ENCODE results near the gene ACER1.
"Not testable (repeated sequence)": the region's sequence is repeated elsewhere in the genome, so short reads cannot be mapped to it uniquely, and the experiment has no call there.

Gene ACER1

GRCh38 chr19:6288737-6289136, 44.7 kb downstream of the ACER1 start:
- DNase-seq (ENCODE audit: low read depth in 3 of 3, low spot score in 1 of 3) = no peak

DNA sequence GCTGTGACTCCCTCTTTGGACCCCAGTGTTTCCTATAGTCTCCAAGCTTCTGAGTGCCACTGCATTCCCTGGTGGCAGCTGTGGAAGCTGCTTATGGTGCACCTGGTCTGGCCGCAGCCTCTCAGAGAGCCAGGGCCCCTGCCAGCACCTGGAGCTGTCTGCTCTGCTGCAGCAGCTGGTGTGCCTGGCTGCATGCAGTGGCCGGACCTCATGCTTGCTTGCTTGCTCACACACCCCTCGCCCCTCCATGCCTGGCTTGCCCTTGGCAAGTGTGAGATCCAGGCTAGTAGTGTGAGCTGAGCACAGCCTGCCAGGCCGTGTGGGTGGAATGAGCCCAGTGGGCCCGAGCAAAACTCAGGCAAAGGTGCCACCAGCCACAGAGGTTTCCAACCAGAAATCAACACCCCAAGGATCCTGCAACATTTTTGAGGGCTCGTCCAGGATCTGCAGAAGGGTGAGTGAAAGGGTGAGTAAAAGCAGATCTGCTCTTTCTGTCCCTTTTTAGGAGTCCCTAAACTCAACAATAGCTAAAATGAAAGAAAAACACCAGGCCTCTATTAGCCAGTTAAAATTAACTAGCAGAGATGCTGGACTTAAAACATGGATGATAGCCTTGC, 46.0 kb downstream of the ACER1 start:
- no peak for DNase-seq (ENCODE audit: low read depth in 3 of 3, low spot score in 1 of 3)

DNA sequence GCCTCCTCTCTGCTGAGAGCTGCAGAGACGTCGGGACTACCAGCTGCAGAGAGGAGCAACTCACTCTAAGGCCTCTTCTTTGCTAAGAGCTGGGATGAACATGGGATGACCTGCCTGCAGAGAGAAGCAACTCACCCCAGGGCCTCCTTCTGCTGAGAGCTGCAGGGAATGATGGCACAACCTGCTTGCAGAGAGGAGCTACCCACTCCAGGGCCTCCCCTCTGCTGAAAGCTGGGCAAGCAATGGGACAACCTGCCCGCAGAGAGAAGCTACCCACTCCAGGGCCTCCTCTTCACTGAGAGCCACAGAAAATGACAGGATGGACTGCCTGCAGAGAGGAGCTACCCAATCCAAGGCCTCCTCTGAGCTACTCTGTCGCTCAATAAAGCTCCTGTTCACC, 46.7 kb downstream of the ACER1 start:
- DNase-seq (ENCODE audit: low read depth in 3 of 3, low spot score in 1 of 3) = no peak

GRCh38 chr19:6282393-6282792, 51.0 kb downstream of the ACER1 start:
- not testable (repeated sequence) for DNase-seq (ENCODE audit: low read depth in 3 of 3, low spot score in 1 of 3)

- peak; percentile 88 to 96 (median 91) for DNase-seq (ENCODE audit: low read depth in 3 of 3, low spot score in 1 of 3)
These were observed 53.4 kb downstream of the ACER1 start, which contains the start of gene MLLT1 for GRCh38 chr19:6279931-6280591. TSS of gene MLLT1 (minus strand) at chr19:6279975. CDS start at chr19:6279784, 191 bp downstream.

DNA sequence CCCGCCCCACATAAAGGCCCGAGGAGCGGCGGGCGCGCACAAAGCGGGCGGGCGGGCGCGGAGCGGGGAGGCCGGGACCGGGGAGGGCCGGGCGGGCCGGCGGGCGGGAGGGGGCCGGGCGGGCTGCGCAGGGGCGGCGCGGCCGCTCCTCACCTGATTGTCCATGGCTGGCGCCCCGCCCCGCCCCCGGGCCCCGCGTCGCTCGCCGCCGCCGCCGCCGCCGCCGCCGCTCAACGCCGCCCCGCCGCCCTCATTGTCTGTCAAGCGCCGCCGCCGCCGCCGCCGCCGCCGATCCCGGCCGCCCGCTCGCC, 53.8 kb downstream of the ACER1 start:
- DNase-seq (ENCODE audit: low read depth in 3 of 3, low spot score in 1 of 3) = no peak

DNA sequence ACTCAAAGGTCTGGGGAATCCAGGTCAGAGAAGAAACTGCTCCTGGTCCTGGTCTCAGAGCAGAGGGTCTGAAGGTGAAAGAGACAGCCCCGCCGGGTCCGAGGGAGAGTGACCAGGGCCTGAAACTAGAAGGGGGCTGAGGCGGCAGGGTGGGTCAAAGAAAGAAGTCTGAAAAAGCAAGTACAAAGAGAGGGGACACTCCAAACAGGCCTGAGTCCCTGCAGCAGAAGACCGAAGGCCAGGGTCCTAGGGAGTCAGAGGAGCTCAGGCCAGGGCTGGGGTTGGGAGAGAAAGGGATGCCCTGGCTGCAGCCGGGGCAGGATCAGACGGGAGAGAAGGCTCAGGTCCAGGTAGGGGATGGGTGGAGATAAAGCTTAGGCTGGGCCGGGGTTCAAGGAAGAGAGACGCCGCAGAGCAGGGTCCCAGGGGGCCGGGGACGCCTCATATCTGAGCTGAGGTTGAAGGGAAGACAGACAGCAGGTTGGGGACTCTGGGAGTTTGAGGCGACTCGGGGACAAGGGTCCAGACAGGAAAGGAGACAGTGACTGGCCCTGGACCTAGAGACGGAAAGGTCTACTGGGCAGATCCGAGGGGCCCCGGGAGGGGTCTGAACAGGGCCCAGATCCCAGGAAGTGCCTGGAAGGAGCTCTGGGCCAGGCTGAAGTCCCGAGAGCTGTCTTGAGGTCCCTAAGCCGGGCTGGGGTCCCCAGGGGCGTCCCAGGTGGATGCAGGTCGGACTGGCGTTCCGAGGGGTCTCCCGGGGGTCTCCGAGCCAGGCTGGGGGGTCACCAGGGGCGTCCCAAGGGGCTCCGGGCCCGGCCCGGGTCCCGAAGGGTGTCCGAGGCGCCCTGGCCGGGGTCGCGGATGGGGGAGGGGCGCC, 54.4 kb downstream of the ACER1 start:
- no peak for DNase-seq (ENCODE audit: low read depth in 3 of 3, low spot score in 1 of 3)

- DNase-seq (ENCODE audit: low read depth in 3 of 3, low spot score in 1 of 3) = no peak
These were observed 55.4 kb downstream of the ACER1 start for GRCh38 chr19:6278051-6278450.

DNA sequence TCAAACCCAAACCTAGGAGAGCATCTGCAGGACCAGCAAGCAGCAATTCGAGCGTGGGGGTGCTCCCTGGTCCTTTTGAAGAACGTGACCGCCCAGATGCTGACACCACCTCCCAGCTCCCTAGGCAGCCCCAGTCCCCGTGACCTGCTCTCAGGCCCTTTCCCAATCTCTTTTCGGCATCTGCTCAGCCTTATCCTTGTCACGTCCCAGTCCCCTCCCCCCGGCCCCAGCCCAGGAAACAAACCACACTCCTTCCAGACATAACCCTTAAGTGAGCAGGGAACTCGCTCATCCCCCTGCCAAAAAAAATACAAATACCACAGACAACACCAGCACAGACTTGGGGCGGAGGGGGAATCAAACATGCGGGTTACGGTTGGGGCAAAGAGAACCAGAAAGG, 57.0 kb downstream of the ACER1 start:
- DNase-seq (ENCODE audit: low read depth in 3 of 3, low spot score in 1 of 3) = no peak

DNA sequence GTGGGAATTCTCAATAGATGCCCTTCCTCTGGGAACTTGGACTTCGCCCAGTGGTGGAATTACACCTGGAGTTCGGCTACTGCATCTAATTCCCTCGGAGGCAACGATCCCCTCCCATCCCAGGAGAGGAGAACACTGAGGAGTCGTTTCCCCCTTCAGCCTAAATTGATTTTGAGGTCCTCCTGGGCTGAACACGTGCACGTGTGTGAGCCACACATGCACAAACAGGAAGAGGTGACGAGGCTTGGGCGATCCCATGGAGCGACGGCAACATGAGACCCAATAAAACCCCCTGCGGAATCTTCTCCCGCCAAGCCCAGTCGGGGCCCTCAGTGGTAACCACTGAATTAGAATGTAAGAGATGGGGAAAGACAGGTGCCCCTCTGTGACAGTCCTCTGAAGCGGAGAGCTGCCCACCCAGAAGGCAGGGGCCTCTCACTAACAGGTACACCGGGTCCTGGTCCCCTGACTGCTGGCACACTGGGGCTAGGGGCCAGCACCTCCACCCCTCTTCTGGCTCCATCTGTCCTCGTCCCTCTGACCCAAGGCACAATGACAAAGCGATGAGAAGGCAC, 58.2 kb downstream of the ACER1 start:
- DNase-seq (ENCODE audit: low read depth in 3 of 3, low spot score in 1 of 3) = no peak

GRCh38 chr19:6274756-6275155, 58.7 kb downstream of the ACER1 start:
- DNase-seq (ENCODE audit: low read depth in 3 of 3, low spot score in 1 of 3) = no peak

DNA sequence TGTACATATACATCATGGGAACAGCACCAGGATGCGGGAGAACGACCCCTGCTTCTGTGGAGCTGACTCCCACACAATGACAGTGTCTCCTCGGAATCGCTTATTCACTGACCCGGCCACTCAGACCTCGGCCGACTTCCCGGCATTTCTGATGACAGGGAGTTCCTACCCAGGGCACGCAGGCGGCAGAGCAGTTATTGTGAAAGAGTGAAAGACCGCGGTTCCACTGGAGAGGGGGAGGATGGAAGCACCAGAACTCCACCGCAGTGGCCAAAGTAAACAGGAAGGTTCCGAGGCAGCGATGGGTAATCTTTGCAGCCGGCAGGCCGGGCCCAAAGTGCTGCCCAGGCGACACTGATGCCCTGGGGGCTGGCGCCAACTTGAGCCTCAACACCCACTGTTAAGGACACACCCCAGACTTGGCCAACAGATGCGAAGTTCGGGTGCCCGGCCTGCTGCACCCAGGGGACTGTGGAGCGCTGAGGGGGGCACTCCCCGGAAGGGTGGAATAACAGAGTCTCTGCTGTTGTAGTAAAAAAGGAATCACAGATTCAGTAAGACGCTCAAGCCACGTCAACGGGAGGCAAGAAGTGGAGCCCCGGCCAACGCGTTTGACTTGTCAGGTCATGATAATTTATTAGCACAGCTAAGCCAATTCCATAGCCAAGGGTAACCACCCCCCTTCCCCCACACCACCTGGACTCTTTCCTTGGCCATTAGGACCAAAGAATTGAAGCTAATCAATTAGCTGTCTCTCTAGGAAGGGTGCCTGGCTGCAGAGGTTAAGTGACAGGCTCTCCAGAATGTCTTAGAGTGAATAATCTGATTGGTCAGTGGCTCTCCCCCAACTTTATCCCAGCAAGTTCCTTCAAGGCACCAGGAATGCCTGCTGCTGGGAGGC, 59.5 kb downstream of the ACER1 start:
- no peak for DNase-seq (ENCODE audit: low read depth in 3 of 3, low spot score in 1 of 3)

GRCh38 chr19:6272913-6273600, 60.4 kb downstream of the ACER1 start:
- DNase-seq (ENCODE audit: low read depth in 3 of 3, low spot score in 1 of 3) = no peak

DNA sequence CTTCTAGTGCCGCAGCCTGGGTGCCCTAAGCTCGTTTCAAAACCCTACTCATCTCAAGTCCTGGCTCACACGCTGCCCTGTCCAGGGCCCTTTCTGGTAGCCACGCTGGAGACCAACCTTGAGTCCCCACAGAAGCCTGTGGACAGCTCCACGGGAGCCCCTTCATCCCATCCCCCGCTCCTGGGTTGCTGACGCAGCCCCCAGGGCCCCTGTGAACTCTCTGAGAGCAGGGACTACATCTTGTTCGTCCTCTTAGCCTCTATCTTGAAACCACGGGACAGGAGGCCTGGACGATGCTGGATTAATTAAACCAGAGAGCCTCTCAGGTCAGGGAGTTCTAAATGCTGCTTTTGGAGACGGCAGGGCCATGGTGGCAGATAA, 61.0 kb downstream of the ACER1 start:
- DNase-seq (ENCODE audit: low read depth in 3 of 3, low spot score in 1 of 3) = no peak

DNA sequence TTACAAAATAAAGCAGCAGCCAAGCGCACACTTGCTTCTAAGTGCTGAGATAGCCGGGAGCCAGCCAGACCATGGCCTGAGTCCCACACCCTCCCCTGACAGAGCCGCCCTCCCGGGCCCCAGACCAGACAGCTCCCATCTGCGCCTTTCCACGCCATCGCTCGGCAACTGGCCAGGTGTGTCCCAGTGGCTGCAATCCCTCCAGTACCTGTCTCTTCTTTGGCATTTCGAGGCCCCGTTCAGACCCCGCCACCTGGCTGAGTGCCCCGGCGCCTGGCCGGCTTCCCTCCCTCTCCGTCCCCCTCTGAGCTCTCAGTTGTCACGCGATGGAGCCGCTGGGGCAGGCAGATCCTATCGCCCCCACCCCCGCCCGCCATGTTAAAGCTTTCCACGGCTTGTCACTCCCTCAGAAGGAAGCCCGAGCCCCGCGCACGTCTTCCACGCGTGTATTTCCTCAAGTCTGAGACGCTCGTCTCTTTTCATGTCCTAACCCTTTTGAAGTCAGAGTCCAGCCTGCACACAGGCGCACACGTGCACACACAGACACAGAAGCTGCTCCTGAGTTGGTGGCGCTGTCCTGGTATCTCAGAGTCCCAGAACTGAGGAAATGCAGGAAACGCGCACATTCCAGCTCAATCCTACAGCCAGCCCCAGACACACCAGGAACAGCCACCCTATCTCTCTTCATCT, 61.5 kb downstream of the ACER1 start:
- DNase-seq (ENCODE audit: low read depth in 3 of 3, low spot score in 1 of 3) = no peak

DNA sequence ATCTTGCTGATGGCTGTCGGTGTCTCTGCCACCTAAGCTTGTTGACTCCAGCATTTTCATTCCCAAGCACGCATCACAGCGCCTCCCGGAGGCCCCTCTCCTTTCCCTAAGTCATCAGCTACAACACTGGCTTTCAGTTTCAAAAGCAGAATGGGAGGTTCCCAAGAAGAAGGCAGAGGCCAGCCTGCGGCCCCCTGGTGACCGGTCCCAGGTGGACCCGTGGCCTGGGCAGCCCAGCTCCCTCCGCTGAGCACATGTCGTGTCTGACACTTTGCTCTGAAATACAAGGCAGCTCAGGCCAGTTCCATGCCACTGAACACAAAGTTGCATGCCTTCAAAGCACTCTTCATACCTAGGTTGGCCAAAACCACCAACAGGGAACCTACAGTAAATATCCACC, 62.2 kb downstream of the ACER1 start:
- DNase-seq (ENCODE audit: low read depth in 3 of 3, low spot score in 1 of 3) = no peak

DNA sequence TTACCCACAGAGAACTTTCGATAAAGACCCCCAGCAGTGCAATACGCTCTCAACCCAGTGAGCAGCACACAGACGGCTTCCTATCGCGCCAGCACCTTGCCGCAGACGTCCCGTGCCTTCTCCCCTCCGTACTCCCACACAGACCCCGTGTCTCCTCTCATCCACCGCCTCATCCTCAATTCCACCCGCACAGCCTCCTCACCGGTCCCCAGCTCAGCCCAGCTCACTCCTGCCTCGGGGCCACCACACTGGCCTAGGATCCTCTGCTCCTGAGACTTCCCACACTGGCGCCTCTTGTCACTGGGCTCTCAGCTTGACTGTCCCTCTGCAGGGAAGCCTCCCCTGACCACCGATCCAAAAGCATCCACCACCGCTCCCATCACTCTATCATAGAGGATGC, 62.6 kb downstream of the ACER1 start:
- DNase-seq (ENCODE audit: low read depth in 3 of 3, low spot score in 1 of 3) = no peak

- DNase-seq (ENCODE audit: low read depth in 3 of 3, low spot score in 1 of 3) = no peak
These were observed 63.2 kb downstream of the ACER1 start for GRCh38 chr19:6270076-6270745.

Data from stimulated activated CD4-positive, alpha-beta T cell treated with anti-CD3 and anti-CD28 coated beads, TNF-alpha, amount 100 ng/mL, for 1 hour (primary cell).